Daoy (cell line): ENCODE measurements around the gene SPRED2. TPM values are rescaled to one million over a fixed set of nuclear protein-coding genes. Genes with fewer than 3 reads are reported as not detected.
A peak's percentile ranks its signal among the peaks of the same experiment; 100 is the strongest.

Experiments used
- DNase-seq: peaks from one replicate; pipeline ENCODE4 v3.0.0-alpha.2; 2015; ENCODE audit warnings: low read depth
- total RNA-seq: library from RNA; depleted of rRNA; stranded (reverse); fragments of >200 nt; shearing (Covaris generic); gene quantifications from 2 replicates; pipeline ENCODE4 v1.2.3, GENCODE V29; 2014; rRNA removed

Gene SPRED2, protein sequence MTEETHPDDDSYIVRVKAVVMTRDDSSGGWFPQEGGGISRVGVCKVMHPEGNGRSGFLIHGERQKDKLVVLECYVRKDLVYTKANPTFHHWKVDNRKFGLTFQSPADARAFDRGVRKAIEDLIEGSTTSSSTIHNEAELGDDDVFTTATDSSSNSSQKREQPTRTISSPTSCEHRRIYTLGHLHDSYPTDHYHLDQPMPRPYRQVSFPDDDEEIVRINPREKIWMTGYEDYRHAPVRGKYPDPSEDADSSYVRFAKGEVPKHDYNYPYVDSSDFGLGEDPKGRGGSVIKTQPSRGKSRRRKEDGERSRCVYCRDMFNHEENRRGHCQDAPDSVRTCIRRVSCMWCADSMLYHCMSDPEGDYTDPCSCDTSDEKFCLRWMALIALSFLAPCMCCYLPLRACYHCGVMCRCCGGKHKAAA
- 5.4 and 6.9 TPM in 2 replicates for total RNA-seq

DNA sequence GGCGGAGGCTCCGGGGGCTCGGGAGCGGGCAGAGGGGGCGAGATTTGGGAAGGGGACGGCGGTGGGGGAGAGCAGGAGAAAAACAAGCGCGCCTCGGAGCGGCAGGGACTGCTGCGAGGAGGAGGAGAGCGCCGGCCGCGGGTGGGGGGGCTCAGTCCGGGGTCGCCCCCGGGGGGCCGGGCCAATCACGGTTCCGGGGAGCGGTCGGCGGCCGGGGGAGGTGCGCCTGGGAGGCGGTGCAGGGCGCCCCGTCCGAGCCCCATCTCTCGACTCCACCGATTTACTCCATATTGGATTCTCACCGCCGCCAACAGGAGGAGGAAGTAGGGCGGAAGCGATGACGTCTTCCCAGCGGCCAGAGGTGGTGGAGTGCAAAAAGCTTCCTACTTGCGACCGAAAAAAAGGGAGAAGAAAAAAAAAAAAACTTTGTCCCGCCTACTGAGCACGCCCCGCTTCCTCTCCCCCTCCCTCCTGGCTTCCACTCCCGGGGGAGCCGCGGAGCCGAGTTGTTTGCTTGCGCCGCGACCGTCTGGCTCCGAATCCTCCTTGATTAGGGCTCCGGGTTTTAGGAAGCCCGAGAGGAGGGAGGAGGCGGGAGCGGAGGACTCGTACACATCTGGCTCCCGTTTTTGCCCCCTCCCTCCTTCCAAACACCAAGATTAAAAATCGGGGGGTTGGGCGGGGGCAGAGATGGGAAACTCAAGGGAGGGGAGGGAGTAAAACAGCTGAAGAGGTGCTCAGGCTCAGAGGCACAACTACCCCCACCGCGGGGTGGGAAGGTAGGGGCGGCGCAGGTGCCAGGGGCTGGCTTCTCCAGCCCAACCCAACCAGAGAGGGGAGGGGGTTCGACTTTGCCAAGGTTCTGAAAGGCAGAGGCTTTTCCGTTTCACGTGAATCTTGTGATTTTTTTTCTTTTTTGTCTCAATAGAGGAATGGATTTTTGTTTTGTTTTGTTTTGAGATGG is at the start of gene SPRED2:
TSS of gene SPRED2 (minus strand) at position 373 of the 964 bp plus-strand sequence. CDS start 612 bp downstream, outside the sequence.
- DNase-seq: peak; percentile 95

DNA sequence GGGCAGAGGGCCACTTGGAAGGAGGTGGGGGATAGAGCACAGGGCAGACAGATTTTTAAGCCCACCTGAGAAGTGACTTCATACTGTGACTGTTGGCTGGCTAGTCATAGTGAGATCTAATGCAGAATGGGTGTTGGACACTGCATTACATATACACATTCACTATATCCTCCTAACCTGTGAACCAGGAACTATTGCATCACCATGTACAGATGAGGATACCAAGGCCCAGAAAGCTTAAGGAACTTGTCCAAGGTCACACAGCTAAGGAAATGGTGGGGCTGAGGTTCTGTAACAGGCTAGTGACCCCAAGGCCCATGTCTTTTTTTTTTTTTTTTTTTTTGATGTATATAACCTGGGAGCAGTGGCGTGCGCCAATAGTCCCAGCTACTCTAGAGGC is 49.6 kb upstream of the SPRED2 start:
- no peak for DNase-seq

DNA sequence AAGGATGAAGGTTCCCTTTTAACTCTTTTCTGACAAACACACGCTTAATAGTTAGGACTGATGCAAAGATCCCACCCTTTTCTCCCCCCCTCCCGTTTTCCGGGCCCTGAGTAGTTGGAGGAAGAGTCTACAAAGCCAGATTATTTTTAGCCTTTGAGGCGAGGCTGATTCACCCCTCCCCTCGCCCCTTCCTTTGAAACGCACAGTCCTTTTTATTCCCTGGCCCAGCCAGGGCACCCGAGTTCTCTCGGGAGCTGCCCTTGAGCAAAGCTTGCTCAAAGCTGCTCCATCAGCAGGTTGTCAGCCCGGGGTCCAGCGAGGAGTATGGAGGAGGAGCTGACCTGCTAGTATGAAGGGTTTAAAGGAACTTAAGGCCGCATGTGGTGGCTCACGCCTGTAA is 47.1 kb upstream of the SPRED2 start:
- DNase-seq: no peak

DNA sequence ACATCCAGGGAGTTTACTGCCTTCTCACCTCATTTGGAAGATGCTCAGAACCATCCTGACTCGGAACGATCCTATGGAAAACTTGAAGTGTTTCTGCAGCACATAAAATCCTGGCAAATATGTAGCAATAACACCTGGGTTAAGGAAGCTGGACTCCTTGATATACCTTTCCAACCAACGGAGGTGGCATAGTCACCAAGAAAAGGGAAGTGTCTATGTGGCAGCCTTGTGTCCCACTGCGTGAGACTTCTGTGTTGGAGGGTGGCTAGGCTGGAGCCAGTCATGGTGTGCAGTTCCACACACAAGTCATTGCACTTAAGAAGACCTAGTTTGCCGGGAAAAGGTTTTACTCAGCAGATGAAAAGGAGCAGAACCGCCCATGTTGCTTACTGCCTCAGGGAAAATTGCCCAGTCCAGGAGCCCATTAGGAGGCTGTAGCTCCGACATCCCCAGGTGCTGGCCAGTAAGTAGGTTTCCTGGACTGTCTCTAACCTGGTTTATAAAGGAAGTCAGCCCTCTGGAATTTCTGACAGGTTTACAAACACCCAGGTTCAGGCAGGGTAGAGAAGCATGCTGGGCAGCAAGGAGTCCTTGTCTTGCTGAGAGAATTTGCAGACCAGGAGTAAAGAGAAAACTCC is 46.2 kb upstream of the SPRED2 start:
- no peak for DNase-seq

DNA sequence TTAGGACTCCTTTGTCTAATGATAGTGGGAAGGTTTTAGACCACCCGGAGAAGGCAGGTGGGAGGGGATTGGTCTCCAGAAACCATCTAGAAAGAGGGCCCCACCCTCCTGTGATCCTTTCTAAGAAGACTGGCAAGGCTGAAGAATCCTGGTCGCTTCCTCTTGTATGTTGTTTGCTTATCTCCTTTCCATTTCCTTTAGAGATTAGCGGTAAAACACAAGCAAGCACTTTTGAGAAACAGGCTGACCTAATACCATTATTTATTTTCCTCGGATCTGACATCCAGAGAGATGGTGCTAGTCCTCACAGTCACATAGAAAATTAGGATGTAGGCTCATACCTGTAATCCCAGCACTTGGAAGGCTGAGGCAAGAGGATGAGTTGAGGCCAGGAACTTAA is 45.2 kb upstream of the SPRED2 start:
- no peak for DNase-seq

DNA sequence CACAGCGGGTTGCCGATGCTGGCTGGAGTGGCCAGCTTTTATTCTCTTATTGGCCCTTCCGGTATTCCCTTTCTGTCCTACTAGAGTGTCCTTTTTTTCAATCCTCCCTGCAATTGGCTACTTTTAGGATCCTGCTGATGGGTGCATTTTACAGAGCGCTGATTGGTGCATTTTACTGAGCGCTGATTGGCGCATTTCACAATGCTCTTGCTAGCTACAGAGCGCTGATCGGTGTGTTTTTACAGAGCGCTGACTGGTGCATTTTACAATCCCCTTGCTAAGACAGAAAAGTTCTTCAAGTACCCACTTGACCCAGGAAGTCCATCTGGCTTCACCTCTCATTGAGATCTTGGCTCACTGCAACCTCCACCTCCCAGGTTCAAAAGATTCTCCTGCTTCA is 44.4 kb upstream of the SPRED2 start:
- no peak for DNase-seq

DNA sequence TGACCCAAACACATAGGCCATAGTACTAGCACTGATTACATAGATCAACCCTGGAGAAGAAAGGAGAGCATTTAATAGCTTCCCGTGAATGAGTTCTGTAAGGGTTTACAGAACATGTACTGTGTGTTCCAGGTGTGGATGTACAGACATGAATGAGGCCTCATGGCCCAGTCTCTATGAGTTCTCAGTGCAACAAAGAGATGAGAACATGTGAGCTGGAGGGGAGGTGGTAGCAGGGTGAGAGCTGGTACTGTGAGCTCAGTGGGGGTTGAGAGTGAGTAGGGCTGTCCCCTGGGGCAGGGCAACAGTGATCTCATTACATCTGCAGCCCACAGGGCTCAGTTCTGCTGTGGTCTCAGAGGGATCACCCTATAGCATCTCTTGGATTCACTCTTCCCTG is 42.6 kb upstream of the SPRED2 start:
- no peak for DNase-seq

DNA sequence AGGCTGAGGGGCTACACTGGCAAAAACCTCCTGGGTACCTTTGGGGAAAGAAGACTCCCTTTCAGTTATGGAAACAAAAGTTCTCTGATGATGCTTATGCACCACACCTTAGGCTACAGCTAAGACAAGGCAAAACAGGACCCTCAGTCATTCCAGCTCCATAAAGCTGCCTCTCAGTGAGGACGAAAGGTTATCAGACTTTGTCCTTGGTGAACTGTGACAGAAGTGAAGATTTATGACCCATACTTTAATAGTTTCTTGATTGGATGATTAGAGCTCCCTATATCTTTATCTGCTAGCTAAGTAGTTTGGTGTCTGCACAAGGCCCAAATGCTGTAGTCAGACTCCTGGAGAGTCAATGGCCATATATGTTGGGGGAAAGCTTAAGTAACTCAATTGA is 40.6 kb upstream of the SPRED2 start:
- no peak for DNase-seq

DNA sequence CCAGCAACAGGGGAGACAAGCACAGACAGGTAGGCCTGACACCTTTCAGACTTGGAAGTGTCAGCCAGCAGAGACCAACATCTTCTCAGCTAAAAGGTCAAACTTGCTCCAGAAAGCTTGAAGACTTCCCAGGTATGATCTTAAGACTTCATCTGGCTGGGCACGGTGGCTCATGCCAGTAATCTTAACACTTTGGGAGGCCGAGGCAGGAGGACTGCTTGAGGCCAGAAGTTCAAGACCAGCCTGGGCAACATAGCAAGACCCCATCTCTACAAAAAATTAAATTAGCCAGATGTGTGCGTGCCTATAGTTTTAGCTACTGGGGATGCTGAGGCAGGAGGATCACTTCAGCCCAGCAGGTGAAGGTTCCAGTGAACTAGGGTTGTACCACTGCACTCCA is 39.0 kb upstream of the SPRED2 start:
- DNase-seq: no peak

DNA sequence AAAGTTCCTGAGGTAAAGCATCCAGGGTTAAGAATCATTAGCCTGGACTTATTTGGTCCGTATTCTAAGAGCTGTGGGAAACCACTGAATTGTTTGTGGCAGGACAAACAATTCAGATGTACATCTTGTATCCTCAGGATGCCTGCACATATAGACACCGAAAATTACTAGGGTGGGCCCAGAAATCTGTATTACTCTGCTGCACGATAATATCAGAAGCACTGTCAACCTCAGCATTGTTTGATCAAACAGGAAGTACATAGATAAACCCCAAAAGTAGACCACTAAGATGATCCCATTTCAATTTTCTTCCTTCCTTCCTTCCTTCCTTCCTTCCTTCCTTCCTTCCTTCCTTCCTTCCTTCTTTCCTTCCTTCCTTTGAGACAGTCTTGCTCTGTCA is 34.2 kb upstream of the SPRED2 start:
- DNase-seq: no peak

DNA sequence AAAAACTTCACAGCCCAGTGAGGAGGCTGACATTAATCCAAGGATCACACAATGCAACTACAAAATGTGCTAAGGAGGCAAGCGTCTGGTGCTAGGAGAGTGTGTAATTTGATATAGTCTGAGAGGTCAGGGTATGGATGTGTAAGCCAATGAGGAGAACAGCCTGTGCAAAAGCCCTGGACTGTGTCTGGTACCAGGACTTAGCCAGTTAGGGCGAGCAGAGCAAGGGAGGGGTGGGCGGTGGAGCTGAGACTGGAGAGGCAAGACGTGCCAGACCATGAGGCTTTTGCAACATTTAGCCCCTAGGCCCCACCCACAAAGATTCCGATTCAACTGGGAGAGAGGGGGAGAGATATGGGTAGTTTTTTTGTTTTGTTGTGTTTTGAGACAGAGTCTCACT is 33.5 kb upstream of the SPRED2 start:
- no peak for DNase-seq

DNA sequence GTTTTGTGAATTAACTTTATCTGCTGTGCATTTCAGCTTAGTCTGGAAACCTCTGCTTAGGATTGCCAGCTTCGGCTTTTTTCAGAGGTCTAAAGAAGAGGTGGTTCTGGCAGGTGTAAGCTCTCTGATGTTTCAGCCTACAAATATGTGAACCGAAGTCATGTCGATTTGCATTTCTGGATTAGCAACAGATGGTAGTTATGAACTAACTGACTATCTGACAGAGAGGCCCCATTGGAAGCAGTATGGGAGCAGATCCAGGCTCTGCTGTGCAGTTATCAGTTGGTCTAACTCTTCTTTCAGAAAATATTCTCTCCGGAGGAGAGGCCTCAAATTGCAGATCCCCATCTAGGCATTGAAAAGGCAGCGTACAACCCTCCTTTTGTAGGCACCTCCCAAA is 32.7 kb upstream of the SPRED2 start:
- DNase-seq: no peak

DNA sequence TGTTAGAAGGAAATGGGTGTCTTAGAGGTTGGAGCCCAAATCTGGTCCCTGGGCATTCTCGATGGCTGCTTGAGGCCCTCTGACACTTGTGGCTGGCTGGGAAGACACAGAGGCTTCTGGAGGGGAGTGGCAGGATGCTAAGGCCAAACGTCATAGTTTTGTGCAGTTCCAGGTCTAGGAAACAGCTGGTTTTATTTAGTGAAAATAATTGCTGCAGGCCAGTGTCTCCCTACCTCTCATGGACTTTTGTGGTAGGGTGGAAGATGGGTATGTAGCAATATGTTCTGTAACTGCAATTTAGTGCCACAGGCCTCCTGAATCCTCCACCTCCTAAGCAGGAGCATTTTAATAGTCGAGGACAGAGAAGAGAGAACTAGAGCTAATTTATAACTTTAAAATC is 32.2 kb upstream of the SPRED2 start:
- no peak for DNase-seq

DNA sequence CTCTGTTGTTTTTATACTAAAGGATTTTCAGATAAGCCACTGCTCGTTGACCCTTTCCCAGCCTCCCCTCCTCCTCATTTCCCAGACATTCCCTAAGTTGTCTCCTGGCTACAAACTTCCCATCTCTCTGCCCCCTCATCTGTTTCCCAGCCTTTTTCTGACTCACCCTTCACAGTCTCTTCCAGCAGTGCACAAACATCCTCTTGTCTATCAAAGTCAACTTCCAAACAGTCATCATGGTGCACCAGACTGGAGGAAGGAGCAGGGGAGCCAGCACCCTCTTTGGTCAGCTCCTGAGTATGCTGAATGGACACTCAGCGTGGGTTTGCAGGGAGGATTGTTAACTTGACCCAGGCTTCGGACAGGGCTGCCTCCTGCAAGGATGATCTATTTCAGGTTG is 26.6 kb upstream of the SPRED2 start:
- peak; percentile 65 for DNase-seq

DNA sequence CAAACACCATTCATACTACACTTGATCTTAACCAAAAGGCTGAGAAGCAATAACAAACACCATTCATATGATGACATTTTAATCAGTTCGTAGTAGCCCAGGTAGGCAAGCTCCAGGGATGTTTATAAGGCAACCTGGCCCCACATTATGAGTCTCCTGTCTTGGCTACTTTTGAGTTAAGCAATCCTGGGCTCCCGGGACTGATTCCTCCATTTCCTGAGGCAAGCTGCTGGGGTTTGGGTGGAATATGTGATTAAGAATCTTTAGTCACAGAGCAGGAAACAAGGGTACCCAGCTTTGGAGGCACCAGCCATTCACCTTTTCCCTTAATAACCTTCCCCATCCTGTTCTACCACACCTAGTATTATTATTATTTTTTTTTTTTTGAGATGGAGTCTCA is 24.5 kb upstream of the SPRED2 start:
- DNase-seq: peak; percentile 38

DNA sequence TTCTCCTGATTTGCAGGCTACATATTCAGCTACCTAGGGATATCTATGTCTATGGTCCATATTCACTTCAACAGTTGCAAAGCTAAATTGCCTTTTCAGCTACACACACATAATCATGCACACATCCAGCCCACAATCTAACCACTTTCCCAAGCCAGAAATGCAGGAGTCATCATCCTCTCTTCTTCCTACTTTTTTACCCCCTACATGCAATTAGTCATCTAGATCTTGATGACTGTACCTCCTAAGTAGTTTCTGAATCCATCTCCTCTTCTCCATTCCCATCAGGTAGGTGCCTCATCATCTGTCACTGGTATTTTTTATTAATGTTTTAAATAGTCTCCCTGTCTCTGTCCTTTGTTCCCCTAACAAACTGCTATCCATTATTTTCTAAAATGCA is 23.7 kb upstream of the SPRED2 start:
- DNase-seq: peak; percentile 90

DNA sequence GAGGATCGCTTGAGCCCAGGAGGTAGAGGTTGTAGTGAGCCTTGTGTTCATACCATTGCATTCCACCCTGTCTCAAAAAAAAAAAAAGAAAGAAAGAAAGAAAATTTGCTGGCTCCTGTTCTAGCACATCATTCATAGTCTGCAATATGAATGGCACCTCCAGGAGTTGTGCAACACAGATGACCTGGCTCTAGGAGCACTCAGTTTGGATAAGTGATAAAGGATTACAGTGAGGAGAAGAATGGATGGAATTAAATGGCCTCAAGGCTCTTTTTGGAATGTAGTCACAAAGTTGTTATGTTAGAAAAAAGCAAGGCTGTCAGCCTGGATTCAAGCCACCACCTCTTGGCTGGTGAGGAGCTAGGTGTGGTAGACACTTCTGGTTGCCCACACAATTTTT is 21.5 kb upstream of the SPRED2 start:
- no peak for DNase-seq

DNA sequence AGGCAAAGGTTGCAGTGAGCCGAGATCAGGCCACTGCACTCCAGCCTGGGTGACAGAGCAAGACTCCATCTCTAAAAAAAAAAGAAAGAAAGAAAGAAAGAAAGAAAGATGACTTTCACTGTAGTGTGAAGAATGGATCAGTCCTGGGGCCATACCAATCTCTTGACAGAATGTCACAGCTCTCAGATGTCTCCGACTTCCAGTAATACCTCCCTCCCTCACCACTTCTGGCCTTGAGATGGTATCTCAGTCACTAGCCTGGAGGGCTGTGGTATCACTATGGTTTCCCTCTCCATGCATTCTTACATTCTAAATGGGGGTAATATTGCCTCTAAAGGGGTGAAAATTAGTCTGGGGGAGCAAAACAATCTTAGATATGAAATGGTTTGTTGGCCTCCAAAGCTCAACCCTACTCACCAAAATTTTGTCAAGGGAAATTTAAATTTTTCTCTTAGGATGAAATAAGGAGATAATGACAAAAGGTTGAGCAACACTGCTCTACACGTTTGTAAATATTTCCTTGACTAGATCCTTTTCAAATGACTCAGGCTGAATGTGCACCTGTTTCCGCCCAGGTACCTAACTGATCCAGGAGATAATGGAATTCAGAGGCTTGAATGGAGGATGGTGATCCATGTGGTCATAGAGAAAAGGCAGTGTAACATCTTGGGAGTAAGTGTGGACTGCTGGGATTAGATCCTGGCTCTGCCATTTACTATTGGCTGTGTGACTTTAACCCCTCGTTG is 19.9 kb upstream of the SPRED2 start:
- no peak for DNase-seq

DNA sequence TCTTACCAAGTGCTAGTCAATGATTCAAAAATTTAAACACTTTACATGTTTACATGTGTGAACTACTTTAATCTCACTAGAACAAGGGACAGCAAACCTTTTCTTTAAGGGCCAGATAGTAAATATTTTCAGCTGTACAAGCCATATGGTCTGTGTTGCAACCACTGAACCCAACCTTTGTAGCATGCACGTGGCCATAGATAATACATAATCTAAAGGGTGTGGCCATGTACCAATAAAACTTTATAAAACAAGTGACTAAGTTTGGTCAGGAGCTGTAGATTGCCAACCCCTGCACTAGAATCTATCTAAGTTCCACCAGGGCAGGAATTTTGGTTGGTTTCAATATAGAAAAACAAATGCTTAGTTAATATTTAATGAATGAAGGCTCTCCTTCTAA is 18.4 kb upstream of the SPRED2 start:
- no peak for DNase-seq

DNA sequence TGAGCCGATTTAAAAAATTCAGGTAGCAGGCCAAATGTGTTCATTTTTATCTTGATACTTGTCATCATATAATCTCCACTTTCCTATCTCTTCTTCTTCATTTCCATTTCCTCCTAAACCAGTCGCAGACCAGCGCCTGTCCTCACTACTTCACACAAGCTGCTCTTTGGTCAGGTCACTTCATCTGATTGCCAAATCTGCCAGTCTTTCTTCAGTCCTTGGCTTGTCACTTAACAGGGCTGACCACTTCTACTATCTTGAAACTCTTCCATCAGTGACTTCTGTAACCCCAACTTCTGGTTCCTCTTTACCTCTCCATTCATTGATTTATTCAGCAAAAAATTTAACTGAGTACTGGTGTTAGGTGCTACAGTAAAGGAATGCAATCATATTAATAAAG is 18.0 kb upstream of the SPRED2 start:
- DNase-seq: no peak

DNA sequence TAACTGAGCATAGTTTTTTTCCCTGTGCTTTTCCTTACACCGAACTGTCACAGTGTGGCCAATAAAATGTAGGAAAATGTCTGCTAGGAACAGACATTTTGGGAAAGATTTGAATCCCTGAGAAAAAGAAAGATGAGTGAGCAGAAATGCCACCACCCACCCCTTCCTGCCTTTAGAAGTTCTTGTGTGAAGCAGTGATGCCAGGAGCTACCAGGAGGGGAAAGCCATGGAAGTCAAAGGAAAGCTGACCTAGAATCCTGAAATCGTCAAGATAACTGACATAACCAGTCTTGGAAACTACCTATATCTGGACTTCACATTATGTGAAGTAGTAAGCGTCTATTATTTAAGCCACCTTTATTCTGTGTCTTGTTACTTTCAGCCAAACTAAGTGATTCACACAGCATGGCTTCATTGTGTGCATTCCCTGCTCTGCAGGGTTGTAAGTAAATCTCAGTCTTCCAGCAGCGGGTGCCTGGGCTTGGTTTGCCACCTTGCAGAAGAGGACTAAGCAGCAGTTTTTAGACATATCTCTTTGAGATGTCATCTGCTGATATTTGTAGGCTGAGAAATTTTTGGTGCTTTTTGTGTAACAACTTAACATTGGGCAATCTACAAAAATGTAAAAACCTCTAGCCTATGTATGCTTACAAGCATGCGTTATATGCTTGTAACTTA is 11.2 kb upstream of the SPRED2 start:
- no peak for DNase-seq
